ENCODE data around the gene LILRA2.
"Not testable (repeated sequence)": the region's sequence is repeated elsewhere in the genome, so short reads cannot be mapped to it uniquely, and the experiment has no call there.

LILRA2 gene

DNA sequence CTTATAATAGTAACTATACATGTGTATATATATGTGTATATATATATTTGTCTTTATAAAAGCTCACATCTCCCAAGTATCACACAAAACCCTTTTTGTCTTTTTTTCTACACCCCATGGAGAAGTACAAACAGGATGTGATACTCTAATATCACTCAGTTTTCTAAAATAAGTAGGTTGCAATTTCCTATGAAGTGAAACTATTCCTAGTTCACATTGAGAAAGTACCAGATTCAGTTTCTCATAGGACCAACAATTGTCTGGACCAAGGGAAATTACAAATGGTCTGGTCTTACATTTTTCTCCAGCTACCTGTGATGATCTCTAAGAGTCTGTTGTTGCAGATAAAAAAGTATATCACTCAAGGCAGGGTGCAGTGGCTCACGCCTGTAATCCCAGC lies 38.8 kb downstream of the LILRA2 start:
- no peak for DNase-seq

DNA sequence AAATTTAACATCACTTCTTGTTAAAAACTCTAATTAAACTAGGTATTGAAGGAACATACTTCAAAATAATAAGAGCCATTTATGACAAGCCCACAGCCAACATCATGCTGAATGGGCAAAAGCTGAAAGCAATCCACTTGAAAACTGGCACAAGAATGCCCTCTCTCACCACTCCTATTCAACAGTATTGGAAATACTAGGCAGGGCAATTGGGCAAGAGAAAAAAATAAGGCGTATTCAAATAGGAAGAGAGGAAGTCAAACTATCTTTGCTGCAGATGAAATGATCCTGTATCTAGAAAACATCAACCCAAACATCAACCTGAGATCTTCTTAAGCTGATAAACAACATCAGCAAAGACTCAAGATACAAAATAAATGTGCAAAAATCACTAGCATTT lies 41.1 kb downstream of the LILRA2 start:
- no peak for DNase-seq

DNA sequence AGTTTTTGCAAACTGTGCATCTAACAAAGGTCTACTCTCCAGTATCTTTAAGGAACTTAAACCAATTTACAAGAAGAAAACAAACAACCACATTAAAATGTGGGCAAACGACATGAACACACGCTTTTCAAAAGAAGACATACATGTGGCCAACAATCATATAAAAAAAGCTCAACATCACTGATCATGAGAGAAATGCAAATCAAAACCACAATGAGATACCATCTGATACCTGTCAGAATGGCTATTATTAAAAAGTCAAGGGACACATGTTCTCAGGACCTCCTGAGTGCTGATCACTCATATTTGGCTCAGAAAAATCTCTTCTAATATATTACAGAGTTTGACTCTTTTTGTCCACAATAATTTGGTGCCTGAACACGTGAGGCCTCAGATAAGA lies 42.5 kb downstream of the LILRA2 start:
- DNase-seq = no peak

DNA sequence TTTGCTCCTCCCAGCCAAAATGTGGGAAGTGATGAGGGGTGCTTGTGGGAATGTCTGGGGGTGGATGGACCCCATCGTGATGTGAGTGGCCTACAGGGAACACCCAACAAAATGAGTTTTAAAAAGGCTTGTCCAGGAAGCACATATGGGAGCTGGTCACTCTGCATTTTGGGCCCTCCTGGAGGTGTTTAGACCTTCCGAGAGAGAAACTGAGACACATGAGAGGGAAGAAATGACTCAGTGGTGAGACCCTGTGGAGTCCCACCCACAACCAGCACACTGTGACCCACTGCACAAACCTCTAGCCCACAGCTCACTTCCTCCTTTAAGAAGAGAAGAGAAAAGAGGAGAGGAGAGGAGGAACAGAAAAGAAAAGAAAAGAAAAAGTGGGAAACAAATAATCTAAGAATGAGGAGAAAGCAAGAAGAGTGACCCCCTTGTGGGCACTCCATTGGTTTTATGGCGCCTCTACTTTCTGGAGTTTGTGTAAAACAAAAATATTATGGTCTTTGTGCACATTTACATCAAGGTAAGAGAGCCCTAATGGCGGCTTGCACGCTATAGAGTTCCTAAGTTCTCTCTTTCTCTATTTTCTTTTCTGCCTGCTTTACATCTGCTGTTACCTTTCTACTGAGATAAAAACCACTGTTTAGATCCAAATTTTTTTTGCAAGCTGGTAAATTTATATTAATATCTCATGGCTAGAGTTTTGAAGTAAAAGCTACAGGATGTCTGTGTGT lies 43.4 kb downstream of the LILRA2 start:
- DNase-seq = no peak

DNA sequence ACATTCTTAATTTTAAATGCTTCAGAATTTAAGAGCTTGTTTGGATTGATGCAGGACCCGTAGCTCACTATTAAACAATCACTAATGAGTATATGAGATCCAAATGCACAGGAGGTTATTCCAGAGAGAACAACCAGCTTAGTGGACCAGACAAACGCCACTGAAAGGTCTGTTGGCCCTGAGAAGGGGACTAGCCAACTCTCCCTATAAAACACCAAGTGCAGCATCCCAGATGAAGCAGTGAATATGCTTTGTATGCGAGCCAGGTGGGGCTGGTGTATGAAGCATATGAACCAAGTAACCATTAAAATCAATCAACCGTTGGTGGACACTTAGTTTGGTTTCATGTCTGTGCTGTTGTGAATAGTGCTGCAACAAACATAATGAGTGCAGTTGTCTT lies 46.9 kb downstream of the LILRA2 start:
- DNase-seq = no peak

DNA sequence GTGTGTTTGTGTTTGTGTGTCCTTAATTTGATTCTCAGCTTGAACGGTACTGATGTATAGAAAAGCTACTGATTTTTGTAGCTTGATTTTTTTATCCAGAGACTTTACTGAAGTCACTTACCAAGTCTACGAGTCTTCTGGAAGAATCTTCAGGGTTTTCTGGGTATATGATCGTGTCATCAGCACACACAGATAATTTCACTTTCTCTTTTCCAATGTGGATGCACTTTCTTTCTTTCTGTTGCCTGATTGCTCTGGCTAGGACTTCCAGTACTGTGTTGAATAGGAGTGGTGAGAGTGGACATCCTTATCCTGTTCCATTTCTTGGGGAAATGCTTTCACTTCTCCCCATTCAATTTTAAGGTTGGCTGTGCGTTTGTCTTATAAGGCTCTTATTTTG lies 48.8 kb downstream of the LILRA2 start:
- DNase-seq = no peak

DNA sequence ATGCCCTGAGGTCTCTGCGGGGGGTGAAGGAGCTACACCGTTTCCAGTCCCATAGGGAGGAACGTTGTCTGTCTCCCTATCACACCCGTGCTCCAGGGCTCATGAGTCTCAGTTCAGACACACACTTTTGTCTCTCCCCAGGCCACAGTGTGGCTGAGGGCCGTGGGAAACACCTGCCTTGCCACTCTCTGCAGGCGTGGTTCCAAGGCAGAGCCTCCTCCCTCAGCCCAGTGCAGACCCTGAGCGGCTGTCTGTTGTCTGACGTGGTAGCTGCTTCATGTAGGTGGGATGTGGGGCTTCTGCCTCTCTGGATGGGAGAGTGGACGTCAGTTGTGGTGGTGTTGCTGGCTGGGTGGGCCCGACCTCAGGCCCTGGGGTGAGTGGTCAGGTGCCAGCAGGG lies 50.6 kb downstream of the LILRA2 start:
- not testable (repeated sequence) for DNase-seq

DNA sequence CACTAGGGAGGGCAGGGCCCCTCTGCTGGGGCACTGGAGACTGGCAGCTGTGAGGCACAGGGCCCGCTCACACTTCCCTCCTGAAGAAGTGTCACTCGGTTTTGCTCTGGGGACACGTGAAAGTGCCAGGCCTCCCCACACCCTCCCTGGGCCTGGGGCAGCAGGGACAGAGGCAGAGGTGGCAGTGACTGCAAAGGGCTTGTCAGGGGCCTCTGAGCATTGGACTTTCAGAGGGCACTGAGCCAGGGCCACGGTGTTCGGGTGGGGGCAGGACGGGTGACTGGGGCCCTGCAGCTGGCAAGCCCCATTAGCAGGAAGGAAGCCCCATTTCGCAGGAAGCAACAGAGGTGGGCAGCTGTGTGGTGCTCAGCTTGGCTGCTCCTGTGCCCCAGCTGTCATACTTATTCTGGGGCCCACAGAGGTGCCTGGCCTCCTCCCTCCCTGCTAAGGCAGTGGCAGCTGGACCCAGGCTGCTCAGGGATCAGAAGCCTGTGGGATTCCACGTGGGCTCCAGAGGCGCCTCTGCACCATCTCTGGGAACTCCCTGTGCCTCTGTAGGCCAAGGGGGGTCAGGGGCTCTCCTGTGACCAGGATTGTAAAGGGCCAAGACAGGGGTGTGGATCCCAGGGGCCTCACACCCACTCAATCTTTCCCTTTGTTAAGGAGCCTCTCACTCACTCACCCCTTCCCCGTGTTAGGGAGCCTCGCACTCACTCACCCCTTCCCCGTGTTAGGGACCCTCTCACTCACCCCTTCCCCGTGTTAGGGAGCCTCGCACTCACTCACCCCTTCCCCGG lies 51.5 kb downstream of the LILRA2 start:
- DNase-seq = not testable (repeated sequence)

DNA sequence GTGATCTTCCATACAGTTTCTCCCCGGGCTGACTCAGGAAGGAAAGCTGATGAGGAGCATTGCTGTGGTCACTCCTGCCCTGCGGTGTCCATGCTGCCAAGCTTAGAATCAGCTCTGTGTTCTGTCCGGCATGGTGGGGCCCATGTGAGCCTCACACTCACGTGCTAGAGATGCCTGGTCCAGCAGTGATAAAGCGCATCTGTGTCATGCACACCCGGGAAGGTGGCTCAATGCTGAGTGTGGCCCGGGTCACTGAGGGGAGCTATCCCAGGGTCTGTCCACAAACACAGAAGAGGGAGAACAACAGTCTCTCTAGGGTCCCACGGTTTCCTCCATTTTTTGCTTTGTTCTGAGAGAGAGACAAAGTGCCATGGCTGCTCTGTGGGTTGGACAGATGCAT lies 53.2 kb downstream of the LILRA2 start:
- DNase-seq = no peak

DNA sequence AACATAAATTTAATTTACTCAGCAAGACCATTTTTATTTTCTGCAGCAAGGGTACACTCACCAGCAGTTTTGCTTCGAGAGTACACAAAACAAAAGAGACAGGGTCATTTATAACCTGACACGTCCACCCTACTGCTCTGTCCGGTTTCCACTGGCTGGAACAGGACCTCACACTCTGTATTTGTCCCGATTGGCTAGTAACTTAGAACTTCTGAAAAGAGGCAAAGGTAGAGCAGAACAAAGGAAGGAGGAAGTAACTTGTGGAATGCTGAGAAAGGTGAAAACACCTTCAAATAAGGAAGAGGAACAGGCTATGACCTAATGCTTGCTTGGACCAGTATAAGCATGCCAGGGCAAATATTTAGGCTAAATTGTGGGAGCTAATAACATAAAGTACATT lies 54.3 kb downstream of the LILRA2 start:
- not testable (repeated sequence) for DNase-seq

DNA sequence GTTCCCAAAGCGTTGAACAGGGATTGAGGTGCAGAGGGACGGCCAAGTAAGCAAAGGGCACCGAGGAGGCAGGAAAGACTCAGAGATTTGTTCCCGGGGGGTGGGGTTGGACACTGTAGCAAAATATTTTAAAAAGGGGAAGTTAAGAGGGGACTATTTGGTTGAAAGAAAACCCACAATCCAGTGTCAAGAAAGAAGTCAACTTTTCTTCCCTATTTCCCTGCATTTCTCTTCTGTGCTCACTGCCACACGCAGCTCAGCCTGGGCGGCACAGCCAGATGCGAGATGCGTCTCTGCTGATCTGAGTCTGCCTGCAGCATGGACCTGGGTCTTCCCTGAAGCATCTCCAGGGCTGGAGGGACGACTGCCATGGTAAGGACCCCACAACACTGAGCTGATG lies 56.7 kb downstream of the LILRA2 start, which contains the start of gene LILRB1:
LILRB1 (plus strand) TSS at position 223 of the 400 bp plus-strand sequence. CDS start 590 bp downstream, outside the sequence.
- DNase-seq = not testable (repeated sequence)

DNA sequence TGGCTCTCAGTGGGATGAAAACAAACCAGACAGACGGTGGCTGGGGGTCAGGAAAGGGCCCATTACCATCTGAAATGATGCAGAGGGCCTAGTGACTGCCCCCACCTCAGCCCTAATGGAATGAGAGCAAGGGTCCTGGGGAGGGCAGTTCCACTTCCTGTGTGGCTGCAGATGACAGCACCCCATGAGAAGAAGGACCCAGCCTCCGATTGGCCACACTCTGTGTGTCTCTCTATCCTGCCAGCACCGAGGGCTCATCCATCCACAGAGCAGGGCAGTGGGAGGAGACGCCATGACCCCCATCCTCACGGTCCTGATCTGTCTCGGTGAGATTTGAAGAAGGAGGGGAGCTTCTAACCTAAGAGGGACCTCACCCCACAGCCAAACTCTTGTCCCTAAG lies 57.2 kb downstream of the LILRA2 start:
- DNase-seq = no peak

DNA sequence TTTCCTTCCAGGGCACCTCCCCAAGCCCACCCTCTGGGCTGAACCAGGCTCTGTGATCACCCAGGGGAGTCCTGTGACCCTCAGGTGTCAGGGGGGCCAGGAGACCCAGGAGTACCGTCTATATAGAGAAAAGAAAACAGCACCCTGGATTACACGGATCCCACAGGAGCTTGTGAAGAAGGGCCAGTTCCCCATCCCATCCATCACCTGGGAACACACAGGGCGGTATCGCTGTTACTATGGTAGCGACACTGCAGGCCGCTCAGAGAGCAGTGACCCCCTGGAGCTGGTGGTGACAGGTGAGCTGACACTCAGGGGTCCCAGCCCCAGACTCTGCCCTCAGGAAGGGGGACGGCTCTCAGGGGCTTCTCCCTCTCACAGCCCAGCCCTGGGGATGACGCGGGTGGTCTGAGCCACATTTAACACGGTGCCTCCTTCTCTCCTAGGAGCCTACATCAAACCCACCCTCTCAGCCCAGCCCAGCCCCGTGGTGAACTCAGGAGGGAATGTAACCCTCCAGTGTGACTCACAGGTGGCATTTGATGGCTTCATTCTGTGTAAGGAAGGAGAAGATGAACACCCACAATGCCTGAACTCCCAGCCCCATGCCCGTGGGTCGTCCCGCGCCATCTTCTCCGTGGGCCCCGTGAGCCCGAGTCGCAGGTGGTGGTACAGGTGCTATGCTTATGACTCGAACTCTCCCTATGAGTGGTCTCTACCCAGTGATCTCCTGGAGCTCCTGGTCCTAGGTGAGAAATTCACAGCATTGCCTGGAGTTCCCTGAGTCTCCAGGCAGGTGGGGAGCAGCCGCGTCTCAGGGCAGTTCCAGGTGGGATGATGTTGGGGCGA lies 58.1 kb downstream of the LILRA2 start:
- not testable (repeated sequence) for DNase-seq

DNA sequence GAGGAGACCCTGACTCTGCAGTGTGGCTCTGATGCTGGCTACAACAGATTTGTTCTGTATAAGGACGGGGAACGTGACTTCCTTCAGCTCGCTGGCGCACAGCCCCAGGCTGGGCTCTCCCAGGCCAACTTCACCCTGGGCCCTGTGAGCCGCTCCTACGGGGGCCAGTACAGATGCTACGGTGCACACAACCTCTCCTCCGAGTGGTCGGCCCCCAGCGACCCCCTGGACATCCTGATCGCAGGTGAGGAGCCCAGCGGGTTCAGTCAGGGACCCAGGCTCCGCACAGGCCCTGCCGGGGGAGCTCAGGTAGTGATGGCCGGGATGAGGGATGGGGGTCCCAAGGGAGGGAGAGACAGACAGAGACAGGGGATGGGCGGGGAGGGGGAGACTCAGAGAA lies 58.9 kb downstream of the LILRA2 start:
- not testable (repeated sequence) for DNase-seq

DNA sequence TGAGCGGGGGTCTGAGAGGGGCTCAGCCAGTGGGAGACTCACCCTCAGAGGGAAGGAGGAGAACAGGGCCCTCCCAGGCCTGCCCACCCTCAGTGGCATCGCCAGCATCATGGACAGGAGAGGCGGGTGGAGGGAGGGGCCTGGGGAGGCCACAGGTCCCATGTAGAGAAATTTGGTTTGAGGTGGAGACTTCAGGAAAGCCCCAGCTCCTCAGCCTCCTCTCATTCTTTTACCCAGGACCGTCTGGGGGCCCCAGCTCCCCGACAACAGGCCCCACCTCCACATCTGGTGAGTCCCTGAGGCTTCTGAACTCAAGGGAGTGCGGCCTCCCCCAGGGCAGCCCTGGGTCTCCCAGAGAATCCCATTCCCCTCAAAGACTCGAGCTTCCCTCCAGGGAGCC lies 59.8 kb downstream of the LILRA2 start:
- no peak for DNase-seq

DNA sequence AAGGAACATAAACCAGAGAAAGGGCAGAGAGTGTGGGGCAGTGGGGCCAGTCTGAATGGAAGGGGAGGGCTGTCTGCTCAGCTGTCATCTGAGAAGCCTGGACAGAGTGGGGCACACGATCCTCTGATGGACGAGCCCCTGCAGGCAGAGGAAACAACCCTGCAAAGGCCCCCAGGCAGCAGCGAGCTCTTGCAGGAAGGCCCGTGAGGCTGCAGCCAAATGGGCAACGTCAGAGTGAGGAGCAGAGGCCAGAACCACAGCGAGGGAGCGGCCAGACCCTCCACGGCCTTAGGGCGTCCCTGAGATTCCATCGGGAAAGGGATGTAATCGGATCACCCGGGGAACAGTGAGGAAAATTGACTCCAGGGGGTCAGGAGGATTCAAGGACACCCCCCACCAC lies 62.5 kb downstream of the LILRA2 start:
- not testable (repeated sequence) for DNase-seq

DNA sequence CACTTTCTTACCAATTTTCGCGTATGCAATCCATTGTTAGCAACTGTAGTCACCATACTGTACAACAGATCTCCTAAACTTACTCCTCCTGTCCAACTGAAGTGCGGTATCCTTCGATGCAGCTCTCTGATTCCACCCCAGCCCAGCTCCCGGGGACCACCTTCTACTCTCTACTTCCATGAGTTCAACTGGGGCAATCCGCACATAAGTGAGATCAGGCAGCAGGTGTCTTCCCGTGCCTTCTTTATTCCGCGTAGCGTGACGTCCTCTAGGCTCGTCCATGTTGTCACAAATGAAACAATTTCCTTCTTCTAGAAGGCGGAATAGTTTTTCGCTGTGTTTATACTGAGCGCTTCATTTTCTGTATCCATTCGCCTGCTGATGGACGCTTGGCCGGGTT lies 65.1 kb downstream of the LILRA2 start:
- no peak for DNase-seq

Data from activated CD8-positive, alpha-beta memory T cell treated with anti-CD3 and anti-CD28 coated beads, Interleukin-2, amount 50 U/mL, for 4 hours (primary cell).